Right renal pelvis (tissue), 4 donors: ENCODE data around the gene TM4SF1. TPM values are rescaled to one million over a fixed set of nuclear protein-coding genes. Genes with fewer than 3 reads are reported as not detected.

Experiments
- DNase-seq, 4 donors: peaks; one replicate each; pipeline ENCODE4 v3.0.0-alpha.2; 2013; ENCODE audit warnings: low read depth in 4 of 4, low spot score in 3 of 4, missing footprints in 1 of 4
- polyA plus RNA-seq, 4 donors: library from polyadenylated mRNA; unstranded; fragments of 120-200 nt; gene quantifications; one replicate each; pipeline ENCODE4 v1.2.1, GENCODE V29; 2013; ENCODE audit not compliant: insufficient read length in 4 of 4

TM4SF1 gene
- polyA plus RNA-seq, 4 donors, result 62.9 to 84.1 (median 70.8) TPM

- no peak for DNase-seq
Measured at GRCh38 chr3:149375501-149376196, 1.8 kb downstream of the TM4SF1 start.

GRCh38 chr3:149374793-149375500 is 2.5 kb downstream of the TM4SF1 start:
- no peak for DNase-seq

- no peak for DNase-seq
Measured at GRCh38 chr3:149374391-149374790, 3.1 kb downstream of the TM4SF1 start.

GRCh38 chr3:149373235-149374125 is 4.0 kb downstream of the TM4SF1 start:
- DNase-seq, result no peak

- DNase-seq, result no peak
Measured at GRCh38 chr3:149371723-149372114, 5.7 kb downstream of the TM4SF1 start.

- DNase-seq, result no peak
Measured at GRCh38 chr3:149371001-149371722, 6.3 kb downstream of the TM4SF1 start.

- DNase-seq, result no peak
Measured at GRCh38 chr3:149369991-149370866, 7.2 kb downstream of the TM4SF1 start.

- no peak for DNase-seq
Measured at GRCh38 chr3:149368674-149369497, 8.6 kb downstream of the TM4SF1 start.

- no peak for DNase-seq
Measured at GRCh38 chr3:149368201-149368673, 9.2 kb downstream of the TM4SF1 start.

- DNase-seq, result no peak
Measured at GRCh38 chr3:149366941-149367840, 10.3 kb downstream of the TM4SF1 start.

- DNase-seq, result no peak
Measured at GRCh38 chr3:149366031-149366430, 11.4 kb downstream of the TM4SF1 start.

- DNase-seq, result no peak
Measured at GRCh38 chr3:149364624-149365023, 12.8 kb downstream of the TM4SF1 start.

- DNase-seq, result no peak
Measured at GRCh38 chr3:149363053-149363452, 14.4 kb downstream of the TM4SF1 start.

- no peak for DNase-seq
Measured at GRCh38 chr3:149362366-149362765, 15.1 kb downstream of the TM4SF1 start.

- DNase-seq, result no peak
Measured at GRCh38 chr3:149356630-149357029, 20.8 kb downstream of the TM4SF1 start.

GRCh38 chr3:149356044-149356592 is 21.3 kb downstream of the TM4SF1 start:
- DNase-seq, result no peak

GRCh38 chr3:149353581-149354184 is 23.8 kb downstream of the TM4SF1 start:
- no peak for DNase-seq
